ENCODE results near the gene TIMM50.
"Not testable (repeated sequence)": the region's sequence is repeated elsewhere in the genome, so short reads cannot be mapped to it uniquely, and the experiment has no call there.

TIMM50 gene

GRCh38 chr19:39480337-39481228, at the start of gene TIMM50:
Gene TIMM50, plus strand, starts transcription at chr19:39480838. Its CDS starts 16 bp downstream, at chr19:39480854.
- DNase-seq (ENCODE audit: low read depth in 2 of 2), result peak; percentile 79 to 84

- DNase-seq (ENCODE audit: low read depth in 2 of 2), result no peak
These were observed 48.0 kb upstream of the TIMM50 start for GRCh38 chr19:39432677-39433025.

GRCh38 chr19:39433480-39434079, 47.1 kb upstream of the TIMM50 start:
- no peak for DNase-seq (ENCODE audit: low read depth in 2 of 2)

- DNase-seq (ENCODE audit: low read depth in 2 of 2), result no peak
These were observed 46.2 kb upstream of the TIMM50 start for GRCh38 chr19:39434123-39435076.

GRCh38 chr19:39435499-39436349, 44.9 kb upstream of the TIMM50 start, which contains the start of gene RPS16:
Gene RPS16, minus strand, starts transcription at chr19:39435949. Its CDS starts 54 bp downstream, at chr19:39435895.
- peak; percentile 94 to 95 for DNase-seq (ENCODE audit: low read depth in 2 of 2)

- DNase-seq (ENCODE audit: low read depth in 2 of 2), result no peak
These were observed 44.3 kb upstream of the TIMM50 start for GRCh38 chr19:39436350-39436716.

- no peak for DNase-seq (ENCODE audit: low read depth in 2 of 2)
These were observed 42.2 kb upstream of the TIMM50 start for GRCh38 chr19:39438270-39438934.

- DNase-seq (ENCODE audit: low read depth in 2 of 2), result no peak
These were observed 35.9 kb upstream of the TIMM50 start for GRCh38 chr19:39444598-39445195.

- DNase-seq (ENCODE audit: low read depth in 2 of 2), result peak; percentile 93
These were observed 35.2 kb upstream of the TIMM50 start, which contains the start of gene SUPT5H for GRCh38 chr19:39445196-39446111. Gene SUPT5H, plus strand, starts transcription at chr19:39445582. Its CDS starts 309 bp downstream, at chr19:39445891.

- DNase-seq (ENCODE audit: low read depth in 2 of 2), result no peak
These were observed 34.1 kb upstream of the TIMM50 start for GRCh38 chr19:39446365-39447084.

GRCh38 chr19:39448271-39448670, 32.4 kb upstream of the TIMM50 start:
- DNase-seq (ENCODE audit: low read depth in 2 of 2), result no peak

GRCh38 chr19:39449116-39449797, 31.4 kb upstream of the TIMM50 start:
- no peak for DNase-seq (ENCODE audit: low read depth in 2 of 2)

GRCh38 chr19:39451257-39451656, 29.4 kb upstream of the TIMM50 start:
- not testable (repeated sequence) for DNase-seq (ENCODE audit: low read depth in 2 of 2)

GRCh38 chr19:39463403-39463802, 17.2 kb upstream of the TIMM50 start:
- no peak for DNase-seq (ENCODE audit: low read depth in 2 of 2)

GRCh38 chr19:39465956-39466747, 14.5 kb upstream of the TIMM50 start:
- no peak for DNase-seq (ENCODE audit: low read depth in 2 of 2)

- no peak for DNase-seq (ENCODE audit: low read depth in 2 of 2)
These were observed 12.7 kb upstream of the TIMM50 start for GRCh38 chr19:39467941-39468340.

- no peak for DNase-seq (ENCODE audit: low read depth in 2 of 2)
These were observed 11.6 kb upstream of the TIMM50 start for GRCh38 chr19:39469036-39469435.
